Transverse colon (tissue), 4 donors: ENCODE data around the gene ARHGEF26. TPM values are rescaled to one million over a fixed set of nuclear protein-coding genes. Genes with fewer than 3 reads are reported as not detected.

Experiments used
- DNase-seq: peaks from one replicate; pipeline ENCODE4 v3.0.0-alpha.2; 2019
- H3K27ac ChIP-seq, 4 donors: fragments of 200-600 bp; sonication (generic); 2 replicates each; pipeline ENCODE4 v1.5.1; 2016 to 2018; ENCODE audit warnings: inconsistent platforms in 4 of 4
- H3K27me3 ChIP-seq: fragments of 200-600 bp; sonication (generic); 2 replicates; pipeline ENCODE4 v1.5.1; 2017; ENCODE audit warnings: inconsistent platforms
- H3K36me3 ChIP-seq, 4 donors: fragments of 200-600 bp; sonication (generic); 2 replicates each; pipeline ENCODE4 v1.5.1; 2017 to 2019; ENCODE audit warnings: inconsistent platforms in 4 of 4
- H3K4me1 ChIP-seq, 4 donors: fragments of 200-600 bp; sonication (generic); 2 replicates each; pipeline ENCODE4 v1.5.1; 2017 to 2020; ENCODE audit warnings: inconsistent platforms in 4 of 4
- H3K4me3 ChIP-seq, 4 donors: fragments of 200-600 bp; sonication (generic); 1 replicate in 1 of 4; 2 replicates in 3 of 4; pipeline versions ENCODE4 v1.5.1 to v1.6.1; 2017 to 2019; ENCODE audit warnings: inconsistent platforms in 4 of 4
- H3K9me3 ChIP-seq, 2 donors: fragments of 200-600 bp; sonication (generic); 2 replicates each; pipeline ENCODE4 v1.5.1; 2017 to 2019; ENCODE audit warnings: inconsistent platforms in 2 of 2
- EP300 ChIP-seq: sonication (generic); formaldehyde crosslinking; IDR thresholded peaks from one replicate; pipeline ENCODE4 v1.6.1; 2017; ENCODE audit warnings: antibody characterized with exemption, low read depth
- POLR2A ChIP-seq: fragments of 450-650 bp; IDR thresholded peaks from one replicate; pipeline ENCODE4 v1.6.1; 2016; ENCODE audit warnings: antibody characterized with exemption, mild to moderate bottlenecking, moderate library complexity
- POLR2AphosphoS5 ChIP-seq, 3 donors: sonication (generic); formaldehyde crosslinking; IDR thresholded peaks; one replicate each; pipeline ENCODE4 v1.6.1; 2016; ENCODE audit warnings: antibody characterized with exemption in 3 of 3
- WGBS, 2 donors: methylation state at CpG; one replicate each; pipeline ENCODE4 v1.1.5; 2018; ENCODE audit warnings: low coverage in 1 of 2; 5-methylcytosine and 5-hydroxymethylcytosine counted together
- in situ Hi-C, 4 donors: fragments of 200-750 bp; cut with MboI; loops; one replicate each; pipeline versions ENCODE4 v1.15.0 to v1.15.1; 2017; ENCODE audit warnings: low sequenced_read_pairs in 3 of 4, low pct_ligation_motif_present in 1 of 4, low pct_unique_long_range_greater_than_20kb in 1 of 4
- intact Hi-C: fragments of 100-400 bp; cut with DNase I; formaldehyde crosslinking; loops from one replicate; pipeline ENCODE4 v1.15.1; 2023; ENCODE audit warnings: low total_unique reads
- total RNA-seq, 4 donors: library from RNA; depleted of rRNA; stranded (reverse); fragments of >200 nt; gene quantifications; one replicate each; pipeline ENCODE4 v1.1.0, GENCODE V29; 2016
- TF ChIP-seq, protein P1 (sequence below), 5 experiments: fragments of 200-600 bp in 3 of 5; fragments of 450-650 bp in 2 of 5; sonication (generic) in 3 of 5; IDR thresholded peaks; 1 replicate in 2 of 5; 2 replicates in 3 of 5; pipeline ENCODE4 v1.5.1; 2016 to 2017; ENCODE audit warnings: antibody characterized with exemption in 5 of 5, inconsistent platforms in 3 of 5, mild to moderate bottlenecking in 2 of 5, moderate library complexity in 1 of 5

Gene ARHGEF26
- total RNA-seq, 4 donors from 2014 or later, result 8.6 to 15.0 (median 13.2) TPM

GRCh38 chr3:154111365-154111935, 9.7 kb upstream of the ARHGEF26 start:
- H3K27ac ChIP-seq, result no peak overlapping the region
- 59 to 67% methylated on average over 3 to 4 of the region's 4 CpGs for WGBS, 2 donors
- no peak for TF ChIP-seq POLR2AphosphoS5 (IDR thresholded peaks at IDR 0.05)
- no peak for TF ChIP-seq POLR2A
- no peak for TF ChIP-seq EP300
- TF ChIP-seq, protein P1, sequence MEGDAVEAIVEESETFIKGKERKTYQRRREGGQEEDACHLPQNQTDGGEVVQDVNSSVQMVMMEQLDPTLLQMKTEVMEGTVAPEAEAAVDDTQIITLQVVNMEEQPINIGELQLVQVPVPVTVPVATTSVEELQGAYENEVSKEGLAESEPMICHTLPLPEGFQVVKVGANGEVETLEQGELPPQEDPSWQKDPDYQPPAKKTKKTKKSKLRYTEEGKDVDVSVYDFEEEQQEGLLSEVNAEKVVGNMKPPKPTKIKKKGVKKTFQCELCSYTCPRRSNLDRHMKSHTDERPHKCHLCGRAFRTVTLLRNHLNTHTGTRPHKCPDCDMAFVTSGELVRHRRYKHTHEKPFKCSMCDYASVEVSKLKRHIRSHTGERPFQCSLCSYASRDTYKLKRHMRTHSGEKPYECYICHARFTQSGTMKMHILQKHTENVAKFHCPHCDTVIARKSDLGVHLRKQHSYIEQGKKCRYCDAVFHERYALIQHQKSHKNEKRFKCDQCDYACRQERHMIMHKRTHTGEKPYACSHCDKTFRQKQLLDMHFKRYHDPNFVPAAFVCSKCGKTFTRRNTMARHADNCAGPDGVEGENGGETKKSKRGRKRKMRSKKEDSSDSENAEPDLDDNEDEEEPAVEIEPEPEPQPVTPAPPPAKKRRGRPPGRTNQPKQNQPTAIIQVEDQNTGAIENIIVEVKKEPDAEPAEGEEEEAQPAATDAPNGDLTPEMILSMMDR (IDR thresholded peaks at IDR 0.05), result no peak

GRCh38 chr3:154112146-154112852, 8.9 kb upstream of the ARHGEF26 start:
- no peak for TF ChIP-seq POLR2AphosphoS5 (IDR thresholded peaks at IDR 0.05)
- TF ChIP-seq EP300, result no peak
- no peak for TF ChIP-seq POLR2A
- TF ChIP-seq, protein P1 (IDR thresholded peaks at IDR 0.05), result no peak
- in situ Hi-C loops (no loop called here), intact Hi-C loops (loop anchor here (5.0 kb wide), 1 partner anchor 145 kb away; no protein-coding TSS in a partner anchor)
- Histone ChIP-seq H3K9me3 (no peaks in the 10 kb centered on the region), H3K36me3 (no peaks in the 10 kb centered on the region), H3K4me1 (peaks cover 0 to 4% (median 0%) of the 10 kb centered on the region in 4 donors), H3K4me3 (no peak overlapping the region), H3K27ac (no peak overlapping the region), H3K27me3 (no peaks in the 10 kb centered on the region)
- DNase-seq, result no peak
- WGBS, 2 donors, result 64% methylated on average over 2 to 3 of the region's 3 CpGs

More at GRCh38 chr3:154111365-154111935, 9.7 kb upstream of the ARHGEF26 start:
- Histone ChIP-seq H3K9me3 (no peaks in the 10 kb centered on the region), H3K4me3 (no peak overlapping the region), H3K4me1 (peaks cover 0 to 4% (median 0%) of the 10 kb centered on the region in 4 donors), H3K36me3 (no peaks in the 10 kb centered on the region), H3K27me3 (no peaks in the 10 kb centered on the region)
- intact Hi-C loops, result loop anchor here (5.0 kb wide), 1 partner anchor 146 kb away; no protein-coding TSS in a partner anchor
- no peak for DNase-seq
- in situ Hi-C loops, result no loop called here

DNA sequence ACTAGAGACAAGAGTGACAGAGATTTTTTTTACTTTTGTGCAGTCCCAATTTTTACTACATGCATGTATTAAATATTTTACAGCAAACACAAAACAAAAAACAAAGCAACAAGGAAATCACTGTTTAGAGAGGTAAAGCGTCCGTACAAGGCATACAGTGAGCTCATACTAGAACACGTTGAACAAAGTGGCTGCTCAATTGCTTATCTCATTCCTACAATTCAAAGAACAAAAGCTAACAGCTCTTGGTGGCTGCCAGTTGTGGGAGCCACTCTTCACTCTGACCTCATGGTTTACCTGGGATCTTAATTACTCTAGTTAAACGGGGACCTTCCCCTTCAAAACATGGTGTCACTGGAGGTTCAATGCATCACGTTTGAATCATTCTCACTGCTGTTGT, 7.6 kb upstream of the ARHGEF26 start:
- intact Hi-C loops (loop anchor here (5.0 kb wide), 1 partner anchor 144 kb away; no protein-coding TSS in a partner anchor), in situ Hi-C loops (no loop called here)
- no peak for TF ChIP-seq POLR2A
- TF ChIP-seq POLR2AphosphoS5 (IDR thresholded peaks at IDR 0.05), result no peak
- no peak for TF ChIP-seq EP300
- TF ChIP-seq, protein P1 (IDR thresholded peaks at IDR 0.05), result no peak
- no peak for DNase-seq
- no peaks in the 10 kb centered on the region for H3K36me3 ChIP-seq
- no peaks in the 10 kb centered on the region for H3K27me3 ChIP-seq
- no peak overlapping the region for H3K27ac ChIP-seq
- peaks cover 0 to 4% (median 0%) of the 10 kb centered on the region in 4 donors for H3K4me1 ChIP-seq
- 74 to 75% methylated on average over 4 to 5 of the region's 5 CpGs for WGBS, 2 donors
- H3K4me3 ChIP-seq, result no peak overlapping the region
- no peaks in the 10 kb centered on the region for H3K9me3 ChIP-seq

GRCh38 chr3:154115332-154115731, 5.9 kb upstream of the ARHGEF26 start:
- Histone ChIP-seq H3K36me3 (no peaks in the 10 kb centered on the region), H3K27me3 (no peaks in the 10 kb centered on the region), H3K4me3 (no peak overlapping the region), H3K9me3 (no peaks in the 10 kb centered on the region), H3K4me1 (peaks cover 0 to 4% (median under 1%) of the 10 kb centered on the region in 4 donors), H3K27ac (no peak overlapping the region)
- intact Hi-C loops (no loop called here), in situ Hi-C loops (no loop called here)
- 74 to 94% methylated on average over 2 of the region's 2 CpGs for WGBS, 2 donors
- TF ChIP-seq POLR2AphosphoS5 (IDR thresholded peaks at IDR 0.05) (no peak), EP300 (no peak), POLR2A (no peak)
- TF ChIP-seq, protein P1 (IDR thresholded peaks at IDR 0.05), result no peak
- DNase-seq, result no peak
